HepG2 (cell line): ENCODE data around the gene HSD17B8. TPM values are rescaled to one million over a fixed set of nuclear protein-coding genes. Genes with fewer than 3 reads are reported as not detected.

Source experiments
- ATM ChIP-seq: fragments of 450-650 bp; IDR thresholded peaks from 2 replicates; pipeline ENCODE4 v1.7.1; 2017; ENCODE audit warnings: mild to moderate bottlenecking, borderline replicate concordance
- HDAC1 ChIP-seq: sonication (generic); formaldehyde crosslinking; IDR thresholded peaks from 2 replicates; pipeline ENCODE4 v1.5.1; 2020; ENCODE audit warnings: mild to moderate bottlenecking, missing genetic modification reagents
- HOXA5 ChIP-seq: sonication (generic); formaldehyde crosslinking; IDR thresholded peaks from 2 replicates; pipeline ENCODE4 v1.4.0; 2020; ENCODE audit warnings: missing genetic modification reagents
- KLF9 ChIP-seq: IDR thresholded peaks from 2 replicates; pipeline ENCODE4 v1.6.1; 2016; ENCODE audit warnings: low read depth
- SAFB2 ChIP-seq: sonication (generic); formaldehyde crosslinking; IDR thresholded peaks from 2 replicates; pipeline ENCODE4 v1.5.1; 2020; ENCODE audit warnings: missing genetic modification reagents, low read depth, mild to moderate bottlenecking, borderline replicate concordance
- ZFY ChIP-seq: sonication (generic); formaldehyde crosslinking; IDR thresholded peaks from 2 replicates; pipeline ENCODE4 v1.4.0; 2020; ENCODE audit warnings: missing genetic modification reagents
- ZNF558 ChIP-seq: sonication (generic); formaldehyde crosslinking; IDR thresholded peaks from 2 replicates; pipeline ENCODE4 v1.9.0; 2022; ENCODE audit warnings: mild to moderate bottlenecking, missing genetic modification reagents, borderline replicate concordance
- polyA plus RNA-seq, 8 experiments: library from polyadenylated mRNA; depleted of rRNA in 3 of 8; stranded (reverse) in 7 of 8; unstranded in 1 of 8; fragments of >200 nt; fragmentation: Illumina TruSeq in 4 of 8; extraction: Trizol in 4 of 8; gene quantifications; 2 replicates each; pipeline versions ENCODE4 v1.2.1 to v1.2.3, GENCODE V29; 2011 to 2016; ENCODE audit warnings: low read depth in 4 of 8, missing spikeins in 1 of 8, mixed read lengths in 1 of 8; ENCODE audit not compliant: insufficient read depth in 1 of 8
- total RNA-seq, 5 experiments: library from RNA; depleted of rRNA; stranded (reverse); fragments of >200 nt; fragmentation: Illumina TruSeq; extraction: Trizol; gene quantifications; 2 replicates each; pipeline ENCODE4 v1.2.3, GENCODE V29; 2016; ENCODE audit warnings: low read depth in 1 of 5
- TF ChIP-seq, protein P1 (sequence below), 2 experiments: sonication (generic) in 1 of 2; formaldehyde crosslinking in 1 of 2; IDR thresholded peaks; 2 replicates each; pipeline versions ENCODE4 v1.6.1 to v1.9.0; 2014 to 2022; ENCODE audit warnings: antibody characterized with exemption in 1 of 2, borderline replicate concordance in 1 of 2, inconsistent platforms in 1 of 2, low read depth in 1 of 2, missing genetic modification reagents in 1 of 2
- TF ChIP-seq, protein P2 (sequence below): sonication (generic); formaldehyde crosslinking; IDR thresholded peaks from 2 replicates; pipeline ENCODE4 v1.4.0; 2020; ENCODE audit warnings: missing genetic modification reagents
- TF ChIP-seq, protein P3 (sequence below): sonication (generic); formaldehyde crosslinking; IDR thresholded peaks from 2 replicates; pipeline ENCODE4 v1.4.0; 2020; ENCODE audit warnings: missing genetic modification reagents, borderline replicate concordance
- TF ChIP-seq, protein P4 (sequence below): IDR thresholded peaks from 2 replicates; pipeline ENCODE4 v1.6.1; 2016; ENCODE audit warnings: missing genetic modification reagents, missing compliant biosample characterization
- TF ChIP-seq, protein P5 (sequence below): sonication (generic); formaldehyde crosslinking; IDR thresholded peaks from 2 replicates; pipeline ENCODE4 v1.4.0; 2020; ENCODE audit warnings: missing genetic modification reagents

Gene HSD17B8
- total and polyA plus RNA-seq, 2 of the 13 experiments (the other 11 are each of a cell fraction or from before 2014, with no cell fraction given) = 12.6 to 20.1 TPM

DNA sequence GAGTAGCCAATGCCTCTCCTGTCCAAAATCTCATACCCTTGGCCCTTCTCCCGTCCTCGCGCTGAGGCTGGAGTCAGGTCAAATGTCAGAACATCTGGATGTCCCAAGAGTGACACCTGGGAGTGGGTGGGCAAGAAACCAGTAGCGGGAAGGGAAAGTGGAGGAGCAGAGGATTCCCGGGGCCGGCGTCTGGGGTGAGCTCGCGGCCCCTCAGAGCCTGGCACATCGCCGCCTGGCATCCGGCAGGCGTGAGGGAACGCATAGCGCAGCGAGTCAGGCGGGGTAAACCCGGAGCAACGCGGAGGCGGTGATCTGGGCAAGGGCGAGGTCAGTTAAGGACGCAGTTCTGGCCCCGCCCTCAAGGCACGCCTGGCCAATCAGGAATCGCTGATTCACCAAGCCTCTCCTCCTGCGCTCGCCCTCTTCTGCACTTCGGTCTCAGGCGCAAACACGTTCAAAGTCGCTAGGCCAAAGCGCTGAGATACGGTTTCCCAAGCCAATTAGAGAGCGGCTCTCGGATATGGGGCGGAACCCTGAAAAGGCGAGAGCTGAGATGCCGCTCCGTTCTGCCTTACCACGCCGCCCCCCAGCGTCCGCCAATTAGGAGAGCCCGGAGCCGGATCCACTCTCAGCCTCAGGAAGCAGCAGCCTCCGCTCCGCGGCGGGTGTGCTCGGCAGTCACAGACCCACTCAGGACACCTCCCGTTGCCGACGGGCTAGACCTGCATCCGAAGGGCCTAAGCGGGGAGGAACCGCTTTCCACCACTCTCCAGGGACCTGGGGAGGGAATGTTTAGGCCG is 44.7 kb downstream of the HSD17B8 start (continued):
- TF ChIP-seq, protein P1, sequence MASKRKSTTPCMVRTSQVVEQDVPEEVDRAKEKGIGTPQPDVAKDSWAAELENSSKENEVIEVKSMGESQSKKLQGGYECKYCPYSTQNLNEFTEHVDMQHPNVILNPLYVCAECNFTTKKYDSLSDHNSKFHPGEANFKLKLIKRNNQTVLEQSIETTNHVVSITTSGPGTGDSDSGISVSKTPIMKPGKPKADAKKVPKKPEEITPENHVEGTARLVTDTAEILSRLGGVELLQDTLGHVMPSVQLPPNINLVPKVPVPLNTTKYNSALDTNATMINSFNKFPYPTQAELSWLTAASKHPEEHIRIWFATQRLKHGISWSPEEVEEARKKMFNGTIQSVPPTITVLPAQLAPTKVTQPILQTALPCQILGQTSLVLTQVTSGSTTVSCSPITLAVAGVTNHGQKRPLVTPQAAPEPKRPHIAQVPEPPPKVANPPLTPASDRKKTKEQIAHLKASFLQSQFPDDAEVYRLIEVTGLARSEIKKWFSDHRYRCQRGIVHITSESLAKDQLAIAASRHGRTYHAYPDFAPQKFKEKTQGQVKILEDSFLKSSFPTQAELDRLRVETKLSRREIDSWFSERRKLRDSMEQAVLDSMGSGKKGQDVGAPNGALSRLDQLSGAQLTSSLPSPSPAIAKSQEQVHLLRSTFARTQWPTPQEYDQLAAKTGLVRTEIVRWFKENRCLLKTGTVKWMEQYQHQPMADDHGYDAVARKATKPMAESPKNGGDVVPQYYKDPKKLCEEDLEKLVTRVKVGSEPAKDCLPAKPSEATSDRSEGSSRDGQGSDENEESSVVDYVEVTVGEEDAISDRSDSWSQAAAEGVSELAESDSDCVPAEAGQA (IDR thresholded peaks at IDR 0.05; ENCODE audit: low read depth) = no peak
- TF ChIP-seq, protein P1 (CRISPR knock-in tag; IDR thresholded peaks at IDR 0.05; ENCODE audit: borderline replicate concordance) = peak; percentile 54; the same call in 1 of the 2 replicates
- TF ChIP-seq HOXA5 (no peak), ZNF558 (CRISPR knock-in tag) (0 out of 2 replicates have a peak, but pooled peaks have one; percentile 53), KLF9 (CRISPR knock-in tag) (no peak), ZFY (CRISPR knock-in tag) (peak; percentile 93), ATM (no peak), SAFB2 (no peak; the same call in 1 of the 2 replicates), HDAC1 (CRISPR knock-in tag) (peak; percentile 70)
- TF ChIP-seq, protein P2, sequence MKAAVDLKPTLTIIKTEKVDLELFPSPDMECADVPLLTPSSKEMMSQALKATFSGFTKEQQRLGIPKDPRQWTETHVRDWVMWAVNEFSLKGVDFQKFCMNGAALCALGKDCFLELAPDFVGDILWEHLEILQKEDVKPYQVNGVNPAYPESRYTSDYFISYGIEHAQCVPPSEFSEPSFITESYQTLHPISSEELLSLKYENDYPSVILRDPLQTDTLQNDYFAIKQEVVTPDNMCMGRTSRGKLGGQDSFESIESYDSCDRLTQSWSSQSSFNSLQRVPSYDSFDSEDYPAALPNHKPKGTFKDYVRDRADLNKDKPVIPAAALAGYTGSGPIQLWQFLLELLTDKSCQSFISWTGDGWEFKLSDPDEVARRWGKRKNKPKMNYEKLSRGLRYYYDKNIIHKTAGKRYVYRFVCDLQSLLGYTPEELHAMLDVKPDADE (CRISPR knock-in tag) = no peak; the same call in 1 of the 2 replicates
- TF ChIP-seq, protein P3, sequence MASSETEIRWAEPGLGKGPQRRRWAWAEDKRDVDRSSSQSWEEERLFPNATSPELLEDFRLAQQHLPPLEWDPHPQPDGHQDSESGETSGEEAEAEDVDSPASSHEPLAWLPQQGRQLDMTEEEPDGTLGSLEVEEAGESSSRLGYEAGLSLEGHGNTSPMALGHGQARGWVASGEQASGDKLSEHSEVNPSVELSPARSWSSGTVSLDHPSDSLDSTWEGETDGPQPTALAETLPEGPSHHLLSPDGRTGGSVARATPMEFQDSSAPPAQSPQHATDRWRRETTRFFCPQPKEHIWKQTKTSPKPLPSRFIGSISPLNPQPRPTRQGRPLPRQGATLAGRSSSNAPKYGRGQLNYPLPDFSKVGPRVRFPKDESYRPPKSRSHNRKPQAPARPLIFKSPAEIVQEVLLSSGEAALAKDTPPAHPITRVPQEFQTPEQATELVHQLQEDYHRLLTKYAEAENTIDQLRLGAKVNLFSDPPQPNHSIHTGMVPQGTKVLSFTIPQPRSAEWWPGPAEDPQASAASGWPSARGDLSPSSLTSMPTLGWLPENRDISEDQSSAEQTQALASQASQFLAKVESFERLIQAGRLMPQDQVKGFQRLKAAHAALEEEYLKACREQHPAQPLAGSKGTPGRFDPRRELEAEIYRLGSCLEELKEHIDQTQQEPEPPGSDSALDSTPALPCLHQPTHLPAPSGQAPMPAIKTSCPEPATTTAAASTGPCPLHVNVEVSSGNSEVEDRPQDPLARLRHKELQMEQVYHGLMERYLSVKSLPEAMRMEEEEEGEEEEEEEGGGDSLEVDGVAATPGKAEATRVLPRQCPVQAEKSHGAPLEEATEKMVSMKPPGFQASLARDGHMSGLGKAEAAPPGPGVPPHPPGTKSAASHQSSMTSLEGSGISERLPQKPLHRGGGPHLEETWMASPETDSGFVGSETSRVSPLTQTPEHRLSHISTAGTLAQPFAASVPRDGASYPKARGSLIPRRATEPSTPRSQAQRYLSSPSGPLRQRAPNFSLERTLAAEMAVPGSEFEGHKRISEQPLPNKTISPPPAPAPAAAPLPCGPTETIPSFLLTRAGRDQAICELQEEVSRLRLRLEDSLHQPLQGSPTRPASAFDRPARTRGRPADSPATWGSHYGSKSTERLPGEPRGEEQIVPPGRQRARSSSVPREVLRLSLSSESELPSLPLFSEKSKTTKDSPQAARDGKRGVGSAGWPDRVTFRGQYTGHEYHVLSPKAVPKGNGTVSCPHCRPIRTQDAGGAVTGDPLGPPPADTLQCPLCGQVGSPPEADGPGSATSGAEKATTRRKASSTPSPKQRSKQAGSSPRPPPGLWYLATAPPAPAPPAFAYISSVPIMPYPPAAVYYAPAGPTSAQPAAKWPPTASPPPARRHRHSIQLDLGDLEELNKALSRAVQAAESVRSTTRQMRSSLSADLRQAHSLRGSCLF (CRISPR knock-in tag) = 0 out of 2 replicates have a peak, but pooled peaks have one; percentile 62
- TF ChIP-seq, protein P4, sequence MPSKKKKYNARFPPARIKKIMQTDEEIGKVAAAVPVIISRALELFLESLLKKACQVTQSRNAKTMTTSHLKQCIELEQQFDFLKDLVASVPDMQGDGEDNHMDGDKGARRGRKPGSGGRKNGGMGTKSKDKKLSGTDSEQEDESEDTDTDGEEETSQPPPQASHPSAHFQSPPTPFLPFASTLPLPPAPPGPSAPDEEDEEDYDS (CRISPR knock-in tag) = peak; percentile 87
- TF ChIP-seq, protein P5, sequence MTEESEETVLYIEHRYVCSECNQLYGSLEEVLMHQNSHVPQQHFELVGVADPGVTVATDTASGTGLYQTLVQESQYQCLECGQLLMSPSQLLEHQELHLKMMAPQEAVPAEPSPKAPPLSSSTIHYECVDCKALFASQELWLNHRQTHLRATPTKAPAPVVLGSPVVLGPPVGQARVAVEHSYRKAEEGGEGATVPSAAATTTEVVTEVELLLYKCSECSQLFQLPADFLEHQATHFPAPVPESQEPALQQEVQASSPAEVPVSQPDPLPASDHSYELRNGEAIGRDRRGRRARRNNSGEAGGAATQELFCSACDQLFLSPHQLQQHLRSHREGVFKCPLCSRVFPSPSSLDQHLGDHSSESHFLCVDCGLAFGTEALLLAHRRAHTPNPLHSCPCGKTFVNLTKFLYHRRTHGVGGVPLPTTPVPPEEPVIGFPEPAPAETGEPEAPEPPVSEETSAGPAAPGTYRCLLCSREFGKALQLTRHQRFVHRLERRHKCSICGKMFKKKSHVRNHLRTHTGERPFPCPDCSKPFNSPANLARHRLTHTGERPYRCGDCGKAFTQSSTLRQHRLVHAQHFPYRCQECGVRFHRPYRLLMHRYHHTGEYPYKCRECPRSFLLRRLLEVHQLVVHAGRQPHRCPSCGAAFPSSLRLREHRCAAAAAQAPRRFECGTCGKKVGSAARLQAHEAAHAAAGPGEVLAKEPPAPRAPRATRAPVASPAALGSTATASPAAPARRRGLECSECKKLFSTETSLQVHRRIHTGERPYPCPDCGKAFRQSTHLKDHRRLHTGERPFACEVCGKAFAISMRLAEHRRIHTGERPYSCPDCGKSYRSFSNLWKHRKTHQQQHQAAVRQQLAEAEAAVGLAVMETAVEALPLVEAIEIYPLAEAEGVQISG = peak; percentile 78
